ENCODE results near the gene LPIN2. TPM values are rescaled to one million over a fixed set of nuclear protein-coding genes. Genes with fewer than 3 reads are reported as not detected.

LPIN2 gene
- total and polyA plus RNA-seq, 2 of the 4 experiments (the other 2 are of a cell fraction): 16.2 to 21.9 TPM

DNA sequence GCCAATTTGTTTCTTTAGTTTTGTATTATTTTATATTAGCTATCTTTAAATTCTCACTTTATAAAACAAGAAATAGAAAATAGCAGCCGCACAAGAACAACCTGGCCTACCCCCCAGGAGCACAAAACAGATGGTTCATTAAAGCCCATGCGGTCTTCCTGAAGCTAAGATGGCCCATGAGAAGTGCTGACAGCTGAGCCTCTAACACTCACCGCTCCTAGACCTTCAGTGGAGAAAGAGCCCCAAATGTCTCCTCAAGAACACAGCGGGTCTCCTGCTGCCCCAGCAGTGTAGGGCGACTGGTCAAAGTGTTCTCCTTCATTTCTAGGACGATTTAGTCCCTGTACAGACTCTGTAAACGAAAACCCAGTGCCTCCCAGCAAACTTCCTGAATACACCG is 45.1 kb downstream of the LPIN2 start:
- Histone ChIP-seq H3K9me3 (ENCODE audit: control insufficient read depth, insufficient read depth, low read length) (no peaks in the 10 kb centered on the region), H4K5ac (ENCODE audit: low read depth, low read length) (no peak overlapping the region), H3K14ac (replicated peaks; ENCODE audit: low read depth, low read length) (no peak overlapping the region), H4K20me1 (ENCODE audit: insufficient read depth, low read length) (peaks cover 52% of the 10 kb centered on the region), H3K36me3 (ENCODE audit: control insufficient read depth, insufficient read depth, low read length) (peaks cover 4% of the 10 kb centered on the region; the same call in 1 of the 2 replicates), H3K4me3 (ENCODE audit: insufficient read depth, low read depth, low read length) (no peak overlapping the region), H3K23ac (ENCODE audit: low read depth, low read length) (no peak overlapping the region), H2BK5ac (ENCODE audit: low read depth, low read length, poor library complexity, severe bottlenecking) (no peak overlapping the region), H3K4ac (ENCODE audit: low read depth, low read length) (no peak overlapping the region), H4K91ac (ENCODE audit: insufficient read depth, low read depth, low read length) (no peak overlapping the region), H3K27me3 (ENCODE audit: control insufficient read depth, insufficient read depth, low read length) (no peaks in the 10 kb centered on the region), H3K79me1 (ENCODE audit: low read depth in 1 of 2, low read length in 2 of 2) (peaks cover 53 to 90% of the 10 kb centered on the region in 2 experiments), H3K27ac (ENCODE audit: insufficient read depth, low read length) (no peak overlapping the region), H3K9me1 (ENCODE audit: insufficient read depth, low read length) (peaks cover 17% of the 10 kb centered on the region), H3K9ac (ENCODE audit: low read depth, low read length) (no peak overlapping the region), H3K4me1 (ENCODE audit: control insufficient read depth, insufficient read depth, low read length) (peaks cover 13% of the 10 kb centered on the region), H2BK15ac (ENCODE audit: low read depth, low read length) (no peak overlapping the region), H3K18ac (ENCODE audit: low read depth, low read length) (no peak overlapping the region), H3K56ac (ENCODE audit: extremely low read depth, insufficient read depth, low read length) (no peak overlapping the region), H3K4me2 (ENCODE audit: low read depth, low read length) (no peak overlapping the region), H2AK5ac (ENCODE audit: low read depth, low read length) (no peak overlapping the region), H2BK120ac (ENCODE audit: low read depth, low read length) (no peak overlapping the region), H4K8ac (ENCODE audit: low read depth in 2 of 2, low read length in 2 of 2) (no peak overlapping the region), H2BK20ac (ENCODE audit: low read depth, low read length) (no peak overlapping the region), H2AFZ (replicated peaks; ENCODE audit: low read length, poor library complexity) (no peak overlapping the region), H2AK9ac (replicated peaks; ENCODE audit: low read depth, low read length, poor library complexity) (no peak overlapping the region)
- in situ Hi-C loops (cut with MboI; ENCODE audit: low sequenced_read_pairs) (no loop called here), intact Hi-C loops (cut with micrococcal nuclease) (no loop called here), dilution Hi-C loops (cut with HindIII; ENCODE audit: low sequenced_read_pairs, unreplicated experiment) (no loop called here)
- no peak for DNase-seq
- BruUV-seq (replicated peaks): no TSS peak
- CTCF ChIA-PET: interaction anchor here (1.0 kb wide), 1 partner anchor 20 kb away, joined by 4 read pairs; no protein-coding TSS in a partner anchor
- WGBS, 2 experiments (ENCODE audit: extremely low coverage in 2 of 2, insufficient read length in 1 of 2): 90% methylated on average over 5 of the region's 8 CpGs; no CpG with 5 or more reads in 1 of the 2 experiments
- TF ChIP-seq RAD21 (IDR thresholded peaks at IDR 0.05; ENCODE audit: low read length) (no peak), SMC3 (IDR thresholded peaks at IDR 0.05; ENCODE audit: low read depth, low read length) (no peak), RFX5 (IDR thresholded peaks at IDR 0.05; ENCODE audit: low read depth, low read length) (no peak), BHLHE40 (IDR thresholded peaks at IDR 0.05; ENCODE audit: low read depth, low read length) (no peak), MAFK (IDR thresholded peaks at IDR 0.05; ENCODE audit: low read depth, low read length) (no peak), FOS (IDR thresholded peaks at IDR 0.05; ENCODE audit: low read depth, low read length) (no peak), CTCF (conservative IDR thresholded peaks at IDR 0.05; ENCODE audit: low read depth, low read length) (no peak), USF2 (IDR thresholded peaks at IDR 0.05; ENCODE audit: low read depth, low read length) (no peak), POLR2A (IDR thresholded peaks at IDR 0.05; ENCODE audit: low read depth, low read length) (no peak), CEBPB (IDR thresholded peaks at IDR 0.05; ENCODE audit: low read depth, low read length) (no peak), NFE2L2 (IDR thresholded peaks at IDR 0.05; ENCODE audit: low read depth, low read length) (no peak)
- POLR2A ChIA-PET (ENCODE audit: unreplicated experiment): no interaction called here
- no peak for ATAC-seq (ENCODE audit: low read depth)

Measured in IMR-90 (cell line).